Measurements from ENCODE around the gene RAD51B.
A peak's percentile ranks its signal among the peaks of the same experiment; 100 is the strongest.

The RAD51B gene

DNA sequence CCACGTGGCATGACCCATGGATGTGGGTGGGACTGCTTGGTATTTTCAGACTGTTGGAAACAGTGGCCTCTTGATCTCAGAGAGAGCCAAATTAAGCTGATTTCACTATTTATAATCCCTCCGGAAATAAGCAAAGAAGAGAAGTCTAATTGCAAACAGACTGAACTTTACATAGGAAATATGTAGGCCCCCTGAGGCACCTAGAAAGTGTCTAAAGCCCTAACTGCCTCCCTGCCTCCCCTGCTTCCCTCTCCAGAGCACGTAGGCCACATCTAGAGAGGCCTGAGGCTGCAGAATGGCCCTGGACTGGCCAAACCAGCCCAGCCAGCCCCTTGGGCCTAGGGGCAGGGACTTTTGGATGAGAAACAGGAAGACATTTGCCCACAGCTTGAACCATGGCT lies 849.5 kb downstream of the RAD51B start:
- H3K27me3 Mint-ChIP-seq (ENCODE audit: low read depth) = no peaks in the 10 kb centered on the region
- no peak for TF ChIP-seq CTCF (IDR thresholded peaks at IDR 0.05; ENCODE audit: unreplicated experiment in 3 of 3)
- H3K27ac Mint-ChIP-seq = peak overlapping the region; percentile 79 to 99 (median 98)
- peaks cover 89% of the 10 kb centered on the region for H3K4me1 Mint-ChIP-seq
- no peaks in the 10 kb centered on the region for H3K36me3 Mint-ChIP-seq (ENCODE audit: low read depth)
- H3K4me3 Mint-ChIP-seq = no peak overlapping the region
- no peaks in the 10 kb centered on the region for H3K9me3 Mint-ChIP-seq

DNA sequence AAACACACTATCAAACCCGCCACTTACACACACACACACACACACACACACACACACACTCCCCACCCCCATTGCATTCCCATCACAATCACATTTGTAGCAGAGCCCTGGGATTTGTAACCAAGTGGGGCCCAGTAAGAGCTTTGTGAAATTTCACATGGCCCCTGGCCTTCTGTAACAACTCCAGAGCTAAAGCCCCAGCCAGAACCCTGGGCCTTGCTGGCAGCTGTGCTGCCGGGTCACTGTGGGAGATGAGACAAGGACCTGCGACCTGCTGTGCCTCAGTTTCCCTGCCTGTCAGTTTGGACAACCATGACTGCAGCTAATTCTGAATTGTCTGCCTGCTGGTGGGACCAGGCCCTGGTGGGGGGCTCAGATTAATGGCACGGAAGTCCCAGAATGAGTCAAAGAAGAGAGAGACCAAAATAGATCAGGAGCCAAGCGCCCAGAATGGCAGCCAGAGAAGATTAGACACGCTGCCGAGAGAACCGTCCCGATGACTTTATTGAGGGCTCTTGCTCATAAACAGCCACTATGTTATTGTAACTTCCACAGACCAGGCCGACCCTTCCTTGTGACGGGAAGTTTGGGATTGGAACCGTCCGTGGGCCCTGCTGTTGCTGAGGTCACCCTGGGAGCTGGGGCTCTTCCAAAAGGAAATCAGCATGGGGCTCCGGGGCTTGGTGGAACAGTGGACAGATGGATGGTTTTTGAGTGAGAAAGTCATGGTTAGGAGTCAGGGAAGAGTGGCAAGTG lies 850.2 kb downstream of the RAD51B start:
- no peak for TF ChIP-seq CTCF (IDR thresholded peaks at IDR 0.05; ENCODE audit: unreplicated experiment in 3 of 3)
- Mint-ChIP-seq H3K36me3 (ENCODE audit: low read depth) (no peaks in the 10 kb centered on the region), H3K27me3 (ENCODE audit: low read depth) (no peaks in the 10 kb centered on the region), H3K4me3 (peak overlapping the region in 1 of 3 experiments; percentile 11), H3K9me3 (no peaks in the 10 kb centered on the region), H3K27ac (peak overlapping the region; percentile 79 to 99 (median 98)), H3K4me1 (peaks cover 84% of the 10 kb centered on the region)

DNA sequence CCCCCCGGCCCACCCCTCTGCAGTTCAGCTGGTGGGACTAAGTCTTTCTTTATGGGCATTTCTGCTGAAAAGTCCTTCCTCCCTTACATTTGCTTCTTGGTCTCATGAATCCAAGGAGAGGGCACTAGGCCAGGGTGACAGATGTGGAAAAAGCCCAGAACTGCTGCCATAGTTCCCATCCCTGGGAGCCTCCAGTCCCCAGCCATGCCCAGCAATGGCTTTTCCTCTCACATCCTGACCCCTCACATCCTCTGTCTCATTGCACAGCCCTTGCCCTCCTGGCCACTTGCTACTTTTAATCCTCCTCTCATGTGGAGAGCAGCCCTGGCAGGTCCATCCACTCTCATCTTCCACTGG lies 850.8 kb downstream of the RAD51B start:
- peak overlapping the region; percentile 79 to 99 (median 98) for H3K27ac Mint-ChIP-seq
- H3K27me3 Mint-ChIP-seq (ENCODE audit: low read depth) = no peaks in the 10 kb centered on the region
- no peaks in the 10 kb centered on the region for H3K9me3 Mint-ChIP-seq
- H3K4me3 Mint-ChIP-seq = peak overlapping the region in 1 of 3 experiments; percentile 8
- TF ChIP-seq CTCF (IDR thresholded peaks at IDR 0.05; ENCODE audit: unreplicated experiment in 3 of 3) = no peak
- no peaks in the 10 kb centered on the region for H3K36me3 Mint-ChIP-seq (ENCODE audit: low read depth)
- H3K4me1 Mint-ChIP-seq = peaks cover 82% of the 10 kb centered on the region

DNA sequence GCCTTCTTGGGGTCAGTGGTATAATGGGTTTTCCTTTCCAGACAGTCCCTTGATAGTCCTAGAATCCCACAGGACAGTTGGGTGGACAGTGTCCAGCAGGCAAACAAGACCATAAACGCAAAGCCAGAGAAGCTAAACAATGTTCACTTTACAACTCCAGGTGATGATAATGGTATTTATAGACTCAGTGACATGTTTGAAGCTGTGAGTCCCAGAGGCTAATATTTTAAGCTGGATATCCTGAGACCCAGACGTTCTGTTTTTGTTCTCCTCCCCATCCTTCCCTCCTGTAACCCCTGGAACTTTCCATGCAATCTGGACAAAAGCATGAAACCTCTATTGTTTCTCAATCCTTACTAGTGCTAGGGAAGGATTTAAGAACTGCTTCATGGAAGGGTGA lies 852.3 kb downstream of the RAD51B start:
- no peak for TF ChIP-seq CTCF (IDR thresholded peaks at IDR 0.05; ENCODE audit: unreplicated experiment in 3 of 3)
- peak overlapping the region; percentile 79 to 99 (median 98) for H3K27ac Mint-ChIP-seq
- no peaks in the 10 kb centered on the region for H3K27me3 Mint-ChIP-seq (ENCODE audit: low read depth)
- peaks cover 73% of the 10 kb centered on the region for H3K4me1 Mint-ChIP-seq
- no peaks in the 10 kb centered on the region for H3K9me3 Mint-ChIP-seq
- no peaks in the 10 kb centered on the region for H3K36me3 Mint-ChIP-seq (ENCODE audit: low read depth)
- H3K4me3 Mint-ChIP-seq = no peak overlapping the region

DNA sequence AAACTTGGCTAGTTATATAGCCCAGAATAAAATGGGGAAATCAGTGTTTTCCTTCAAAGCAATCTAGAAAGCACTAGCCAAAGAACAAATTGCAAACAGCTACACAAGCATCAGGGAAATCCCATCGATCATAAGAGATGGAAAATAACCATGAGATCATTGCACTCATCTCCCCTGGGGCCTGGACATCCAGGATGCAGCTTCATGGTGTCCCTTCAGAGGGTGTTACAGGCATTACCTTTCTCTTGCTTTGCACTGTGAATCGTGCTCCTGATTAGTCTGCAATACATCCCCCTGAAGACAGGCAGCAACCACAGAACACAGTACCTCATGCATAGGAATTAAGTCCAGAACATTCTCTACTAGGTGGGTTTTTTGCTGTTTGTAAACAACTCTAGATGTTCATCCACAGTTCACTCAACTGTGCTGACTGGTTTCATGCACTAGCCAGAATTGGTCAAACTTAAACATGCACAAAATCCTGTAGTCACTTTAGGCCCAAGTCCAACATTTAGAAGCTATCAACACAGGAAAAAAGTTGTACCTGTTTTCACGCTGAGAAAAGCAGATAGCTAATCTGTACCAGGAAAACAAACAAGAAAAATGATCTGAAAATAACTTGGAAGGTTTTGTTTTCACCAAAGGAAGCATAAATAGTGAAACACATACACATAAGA lies 853.2 kb downstream of the RAD51B start:
- no peaks in the 10 kb centered on the region for H3K36me3 Mint-ChIP-seq (ENCODE audit: low read depth)
- no peak for TF ChIP-seq CTCF (IDR thresholded peaks at IDR 0.05; ENCODE audit: unreplicated experiment in 3 of 3)
- H3K4me1 Mint-ChIP-seq = peaks cover 71% of the 10 kb centered on the region
- H3K27me3 Mint-ChIP-seq (ENCODE audit: low read depth) = no peaks in the 10 kb centered on the region
- no peak overlapping the region for H3K4me3 Mint-ChIP-seq
- H3K9me3 Mint-ChIP-seq = no peaks in the 10 kb centered on the region
- H3K27ac Mint-ChIP-seq = peak overlapping the region; percentile 79 to 99 (median 98)

Measured in nephron (organoid).